ENCODE data around the gene TLX1.
A peak's percentile ranks its signal among the peaks of the same experiment; 100 is the strongest.

Gene TLX1

DNA sequence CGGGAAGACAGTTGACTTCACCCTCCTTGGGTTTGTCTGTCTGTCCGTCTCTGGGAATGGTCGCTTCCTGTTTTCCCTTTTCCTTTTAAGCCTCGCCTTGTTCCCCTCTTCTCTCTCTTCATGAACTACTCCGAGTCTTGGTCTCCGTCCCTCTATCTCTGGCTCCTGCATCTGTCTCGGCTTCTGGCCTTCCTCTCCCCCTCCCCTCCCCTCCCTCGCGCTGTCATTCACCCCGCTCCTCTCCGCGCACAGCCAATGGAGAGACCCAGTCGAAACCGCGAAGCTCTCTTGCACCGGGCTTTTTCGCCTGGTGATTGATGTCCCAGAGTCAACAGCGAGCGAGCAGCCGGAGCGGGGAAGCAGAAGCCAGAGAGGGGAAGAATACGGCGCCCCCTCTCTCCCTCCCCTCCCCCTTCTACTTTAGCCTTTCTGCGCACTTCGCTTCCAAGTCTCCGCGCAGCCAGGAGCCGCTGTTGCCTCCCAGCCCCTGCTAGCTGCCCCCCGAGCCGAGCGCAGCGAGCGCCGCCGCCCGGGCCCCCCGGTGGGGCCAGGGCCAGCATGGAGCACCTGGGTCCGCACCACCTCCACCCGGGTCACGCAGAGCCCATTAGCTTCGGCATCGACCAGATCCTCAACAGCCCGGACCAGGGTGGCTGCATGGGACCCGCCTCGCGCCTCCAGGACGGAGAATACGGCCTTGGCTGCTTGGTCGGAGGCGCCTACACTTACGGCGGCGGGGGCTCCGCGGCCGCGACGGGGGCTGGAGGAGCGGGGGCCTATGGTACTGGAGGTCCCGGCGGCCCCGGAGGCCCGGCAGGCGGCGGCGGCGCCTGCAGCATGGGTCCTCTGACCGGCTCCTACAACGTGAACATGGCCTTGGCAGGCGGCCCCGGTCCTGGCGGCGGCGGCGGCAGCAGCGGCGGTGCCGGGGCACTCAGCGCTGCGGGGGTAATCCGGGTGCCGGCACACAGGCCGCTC is at the start of gene TLX1:
TSS of gene TLX1 (plus strand) at position 317 of the 978 bp plus-strand sequence. CDS start at position 559, 242 bp downstream.
- H3K27me3 ChIP-seq (ENCODE audit: insufficient read depth, low read length): peaks cover 92% of the 10 kb centered on the region
- no peaks in the 10 kb centered on the region for H3K36me3 ChIP-seq (ENCODE audit: insufficient read depth, low read length)
- no peaks in the 10 kb centered on the region for H3K9me3 ChIP-seq (ENCODE audit: low read length)
- H2AFZ ChIP-seq (ENCODE audit: low read depth, low read length): peak within 1 kb of the TSS; percentile 58
- H3K4me3 ChIP-seq (ENCODE audit: low read length): peak within 1 kb of the TSS; percentile 36
- peaks cover 8% of the 10 kb centered on the region for H3K4me1 ChIP-seq (ENCODE audit: insufficient read depth, low read length)

GRCh38 chr10:101085846-101086245 is 45.3 kb upstream of the TLX1 start:
- Histone ChIP-seq H3K9me3 (ENCODE audit: low read length) (no peaks in the 10 kb centered on the region), H2AFZ (ENCODE audit: low read depth, low read length) (no peak overlapping the region), H3K27me3 (ENCODE audit: insufficient read depth, low read length) (peaks cover 77% of the 10 kb centered on the region), H3K4me3 (ENCODE audit: low read length) (no peak overlapping the region), H3K4me1 (ENCODE audit: insufficient read depth, low read length) (no peaks in the 10 kb centered on the region), H3K36me3 (ENCODE audit: insufficient read depth, low read length) (no peaks in the 10 kb centered on the region)

DNA sequence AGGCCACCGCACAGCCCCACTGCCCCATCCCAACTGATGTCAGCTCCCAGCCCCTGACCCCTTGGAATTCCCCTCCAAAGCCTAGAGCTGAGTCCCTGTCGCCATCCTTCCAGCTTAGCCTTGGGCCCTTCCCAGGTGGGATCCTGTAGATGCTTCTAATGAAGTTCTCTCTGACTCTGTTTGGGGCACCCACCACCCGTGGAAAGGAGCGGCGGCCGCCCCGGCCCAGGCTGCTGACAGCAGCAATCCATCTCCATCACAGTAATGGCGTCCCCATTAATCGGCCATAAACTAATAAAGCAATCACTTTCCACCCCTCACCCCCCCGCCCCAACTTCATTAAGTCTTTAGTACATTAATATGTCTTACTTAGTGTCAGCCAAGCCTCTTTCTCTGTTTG is 43.7 kb upstream of the TLX1 start:
- Histone ChIP-seq H2AFZ (ENCODE audit: low read depth, low read length) (no peak overlapping the region), H3K4me3 (ENCODE audit: low read length) (no peak overlapping the region), H3K9me3 (ENCODE audit: low read length) (no peaks in the 10 kb centered on the region)

GRCh38 chr10:101087965-101088364 is 43.1 kb upstream of the TLX1 start:
- Histone ChIP-seq H2AFZ (ENCODE audit: low read depth, low read length) (no peak overlapping the region), H3K9me3 (ENCODE audit: low read length) (no peaks in the 10 kb centered on the region), H3K27me3 (ENCODE audit: insufficient read depth, low read length) (peaks cover 79% of the 10 kb centered on the region), H3K4me3 (ENCODE audit: low read length) (no peak overlapping the region), H3K4me1 (ENCODE audit: insufficient read depth, low read length) (no peaks in the 10 kb centered on the region), H3K36me3 (ENCODE audit: insufficient read depth, low read length) (no peaks in the 10 kb centered on the region)

More for the DNA sequence above, 43.7 kb upstream of the TLX1 start:
- Histone ChIP-seq H3K36me3 (ENCODE audit: insufficient read depth, low read length) (no peaks in the 10 kb centered on the region), H3K27me3 (ENCODE audit: insufficient read depth, low read length) (peaks cover 80% of the 10 kb centered on the region), H3K4me1 (ENCODE audit: insufficient read depth, low read length) (no peaks in the 10 kb centered on the region)

DNA sequence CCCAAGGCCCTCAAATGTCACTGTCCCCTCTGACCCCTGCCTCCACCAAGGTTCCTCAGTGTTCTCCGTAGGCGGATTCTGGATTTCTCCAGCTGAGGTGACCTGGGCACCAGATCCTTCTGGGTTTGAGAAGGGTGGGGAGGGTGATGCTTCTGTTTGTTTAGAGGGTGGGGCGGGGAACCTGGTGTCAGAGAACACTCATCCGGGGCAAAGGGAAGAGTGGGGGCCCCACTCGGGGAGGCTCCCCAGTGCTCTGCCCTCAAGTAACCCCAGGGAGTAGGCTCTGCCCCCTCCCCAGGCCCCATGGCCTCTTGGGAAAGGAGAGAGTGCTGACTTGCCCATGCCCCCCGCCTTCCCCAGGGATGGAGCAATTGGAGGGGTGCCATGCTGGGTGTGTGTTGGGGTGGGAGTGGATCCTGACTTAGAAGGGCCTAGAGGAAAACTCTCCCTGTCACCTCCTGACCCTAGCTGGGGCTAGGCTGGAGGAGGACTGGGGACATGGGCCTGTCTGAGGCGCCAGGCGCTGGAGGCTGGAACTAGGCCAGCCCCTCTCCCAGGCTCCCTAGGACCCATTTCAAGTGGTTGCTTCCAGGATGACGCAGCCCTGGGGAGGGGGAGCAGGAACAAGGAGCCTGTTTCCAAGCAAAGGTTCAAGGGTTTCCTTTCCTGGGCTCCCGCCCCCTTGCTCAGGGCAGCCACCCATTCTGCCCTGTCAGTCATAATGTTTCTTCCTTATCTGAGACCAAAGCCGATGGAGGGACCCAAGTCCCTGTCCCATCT is 41.4 kb upstream of the TLX1 start:
- H3K36me3 ChIP-seq (ENCODE audit: insufficient read depth, low read length): no peaks in the 10 kb centered on the region
- peaks cover 87% of the 10 kb centered on the region for H3K27me3 ChIP-seq (ENCODE audit: insufficient read depth, low read length)
- H3K4me3 ChIP-seq (ENCODE audit: low read length): no peak overlapping the region
- H3K4me1 ChIP-seq (ENCODE audit: insufficient read depth, low read length): peaks cover 6% of the 10 kb centered on the region
- no peaks in the 10 kb centered on the region for H3K9me3 ChIP-seq (ENCODE audit: low read length)
- no peak overlapping the region for H2AFZ ChIP-seq (ENCODE audit: low read depth, low read length)

- Histone ChIP-seq H2AFZ (ENCODE audit: low read depth, low read length) (no peak overlapping the region), H3K36me3 (ENCODE audit: insufficient read depth, low read length) (no peaks in the 10 kb centered on the region), H3K27me3 (ENCODE audit: insufficient read depth, low read length) (peaks cover 86% of the 10 kb centered on the region)
Measured at GRCh38 chr10:101090597-101090996, 40.5 kb upstream of the TLX1 start.

DNA sequence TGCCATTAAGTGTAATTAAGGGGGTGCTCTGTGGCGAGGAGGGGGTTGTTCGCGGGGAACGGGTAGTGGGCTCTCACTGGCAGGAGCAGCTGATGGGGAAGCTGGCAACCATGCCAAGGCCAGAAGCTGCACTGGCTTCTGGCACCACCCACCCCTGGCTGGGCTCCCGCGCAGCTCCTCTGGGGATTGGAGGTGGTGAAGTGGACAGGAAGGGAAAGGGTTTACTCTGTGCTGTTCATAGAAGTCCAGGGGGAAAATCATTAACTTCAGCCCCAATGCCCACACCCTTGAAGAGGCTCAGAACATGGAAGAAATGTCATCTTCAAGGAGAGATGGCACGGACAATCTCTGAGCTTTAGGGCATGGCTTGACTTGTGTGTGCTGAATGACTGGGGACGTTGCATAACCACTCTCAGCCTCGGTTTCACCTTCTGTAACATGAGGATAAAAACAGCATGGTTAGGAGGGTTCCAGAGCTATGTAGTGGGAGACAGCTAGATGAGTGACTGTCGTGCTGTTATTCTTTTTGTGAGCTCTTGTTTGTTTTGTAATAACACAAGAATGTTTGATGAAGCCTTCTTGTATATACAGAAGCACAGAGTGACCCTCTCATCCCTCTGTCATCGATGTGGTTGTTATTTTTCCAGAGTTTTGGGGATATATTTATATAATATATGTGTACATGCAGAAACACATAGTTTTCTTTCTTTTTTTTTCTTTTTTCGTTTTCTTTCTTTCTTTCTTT is 39.4 kb upstream of the TLX1 start:
- H3K4me3 ChIP-seq (ENCODE audit: low read length): no peak overlapping the region
- peaks cover 6% of the 10 kb centered on the region for H3K4me1 ChIP-seq (ENCODE audit: insufficient read depth, low read length)
- no peak overlapping the region for H2AFZ ChIP-seq (ENCODE audit: low read depth, low read length)
- H3K36me3 ChIP-seq (ENCODE audit: insufficient read depth, low read length): no peaks in the 10 kb centered on the region
- H3K9me3 ChIP-seq (ENCODE audit: low read length): no peaks in the 10 kb centered on the region
- peaks cover 81% of the 10 kb centered on the region for H3K27me3 ChIP-seq (ENCODE audit: insufficient read depth, low read length)

More at GRCh38 chr10:101090597-101090996, 40.5 kb upstream of the TLX1 start:
- H3K9me3 ChIP-seq (ENCODE audit: low read length): no peaks in the 10 kb centered on the region
- H3K4me1 ChIP-seq (ENCODE audit: insufficient read depth, low read length): peaks cover 6% of the 10 kb centered on the region
- no peak overlapping the region for H3K4me3 ChIP-seq (ENCODE audit: low read length)

DNA sequence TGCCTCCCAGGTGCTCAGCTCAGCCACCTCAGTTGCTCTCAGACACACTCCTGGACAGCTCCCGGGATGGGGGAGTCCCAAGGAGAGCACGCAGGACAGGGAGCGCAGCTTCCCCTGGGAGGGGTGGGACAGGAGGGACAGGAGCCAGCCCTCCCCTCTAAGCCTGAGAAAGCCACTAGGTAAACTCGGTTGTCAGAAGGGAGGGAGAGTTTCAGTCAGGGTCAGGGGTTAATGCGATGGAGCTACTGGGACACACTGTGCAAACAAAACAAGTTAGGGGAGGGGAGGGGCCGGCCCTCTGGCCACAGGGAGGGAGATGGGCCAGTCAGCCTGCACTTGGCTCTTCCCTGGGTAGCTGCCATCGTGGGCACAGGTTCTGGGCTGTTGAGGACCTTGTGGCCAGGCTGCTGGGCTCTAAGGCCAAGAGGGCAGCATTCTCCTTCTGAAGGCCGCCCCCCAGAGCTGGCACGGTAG is 38.2 kb upstream of the TLX1 start:
- Histone ChIP-seq H3K9me3 (ENCODE audit: low read length) (no peaks in the 10 kb centered on the region), H3K36me3 (ENCODE audit: insufficient read depth, low read length) (no peaks in the 10 kb centered on the region), H3K4me3 (ENCODE audit: low read length) (no peak overlapping the region), H3K27me3 (ENCODE audit: insufficient read depth, low read length) (peaks cover 82% of the 10 kb centered on the region), H3K4me1 (ENCODE audit: insufficient read depth, low read length) (peaks cover 6% of the 10 kb centered on the region), H2AFZ (ENCODE audit: low read depth, low read length) (no peak overlapping the region)

GRCh38 chr10:101094121-101094879 is 36.8 kb upstream of the TLX1 start:
- Histone ChIP-seq H3K27me3 (ENCODE audit: insufficient read depth, low read length) (peaks cover 71% of the 10 kb centered on the region), H3K9me3 (ENCODE audit: low read length) (no peaks in the 10 kb centered on the region), H2AFZ (ENCODE audit: low read depth, low read length) (no peak overlapping the region), H3K36me3 (ENCODE audit: insufficient read depth, low read length) (no peaks in the 10 kb centered on the region), H3K4me3 (ENCODE audit: low read length) (no peak overlapping the region), H3K4me1 (ENCODE audit: insufficient read depth, low read length) (peaks cover 6% of the 10 kb centered on the region)

GRCh38 chr10:101095004-101095403 is 36.1 kb upstream of the TLX1 start:
- H3K4me1 ChIP-seq (ENCODE audit: insufficient read depth, low read length): peaks cover 6% of the 10 kb centered on the region
- H3K9me3 ChIP-seq (ENCODE audit: low read length): no peaks in the 10 kb centered on the region
- H3K4me3 ChIP-seq (ENCODE audit: low read length): no peak overlapping the region
- peaks cover 72% of the 10 kb centered on the region for H3K27me3 ChIP-seq (ENCODE audit: insufficient read depth, low read length)
- no peaks in the 10 kb centered on the region for H3K36me3 ChIP-seq (ENCODE audit: insufficient read depth, low read length)
- H2AFZ ChIP-seq (ENCODE audit: low read depth, low read length): no peak overlapping the region

- no peak overlapping the region for H2AFZ ChIP-seq (ENCODE audit: low read depth, low read length)
- H3K36me3 ChIP-seq (ENCODE audit: insufficient read depth, low read length): no peaks in the 10 kb centered on the region
- H3K9me3 ChIP-seq (ENCODE audit: low read length): no peaks in the 10 kb centered on the region
- H3K4me1 ChIP-seq (ENCODE audit: insufficient read depth, low read length): peaks cover 6% of the 10 kb centered on the region
- H3K4me3 ChIP-seq (ENCODE audit: low read length): no peak overlapping the region
- peaks cover 71% of the 10 kb centered on the region for H3K27me3 ChIP-seq (ENCODE audit: insufficient read depth, low read length)
Measured at GRCh38 chr10:101095550-101096213, 35.4 kb upstream of the TLX1 start.

DNA sequence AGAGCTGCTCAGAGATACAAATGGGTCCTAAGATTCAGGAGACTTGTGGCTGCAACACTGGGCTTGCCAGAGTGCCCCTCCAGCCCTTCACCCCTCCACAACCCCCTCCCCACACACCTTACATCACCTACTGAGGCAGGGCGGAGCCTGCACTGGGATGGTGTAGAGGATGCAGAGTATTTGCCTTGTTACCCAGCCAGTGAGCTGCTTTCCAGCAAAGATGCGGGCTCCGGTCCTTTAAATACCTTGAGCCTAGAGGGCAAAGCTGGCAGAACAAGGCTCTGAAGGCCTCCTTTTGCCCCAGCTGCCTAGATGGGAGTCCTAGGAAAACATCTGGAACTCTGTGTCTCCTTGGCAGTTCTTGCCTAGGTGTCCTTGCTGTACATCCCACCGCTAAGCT is 34.7 kb upstream of the TLX1 start:
- Histone ChIP-seq H3K36me3 (ENCODE audit: insufficient read depth, low read length) (no peaks in the 10 kb centered on the region), H3K27me3 (ENCODE audit: insufficient read depth, low read length) (peaks cover 64% of the 10 kb centered on the region), H3K4me1 (ENCODE audit: insufficient read depth, low read length) (peaks cover 6% of the 10 kb centered on the region), H2AFZ (ENCODE audit: low read depth, low read length) (no peak overlapping the region), H3K4me3 (ENCODE audit: low read length) (no peak overlapping the region), H3K9me3 (ENCODE audit: low read length) (no peaks in the 10 kb centered on the region)
